ENCODE results near the gene PDE4B. TPM values are rescaled to one million over a fixed set of nuclear protein-coding genes. Genes with fewer than 3 reads are reported as not detected.

Gene PDE4B
- total RNA-seq, 4 donors from 2014 or later: 0.08 to 6.7 (median 3.4) TPM

GRCh38 chr1:66412704-66413103, 620.0 kb downstream of the PDE4B start:
- no peak for TF ChIP-seq POLR2A (IDR thresholded peaks at IDR 0.05)
- no peak for TF ChIP-seq CTCF (IDR thresholded peaks at IDR 0.05)
- intact Hi-C loops (cut with DNase I): no loop called here
- peaks cover 0 to 5% (median 3%) of the 10 kb centered on the region in 3 donors for H3K4me1 ChIP-seq
- H3K4me3 ChIP-seq: no peak overlapping the region
- H3K27me3 ChIP-seq: no peaks in the 10 kb centered on the region
- peaks cover 0 to 14% (median 13%) of the 10 kb centered on the region in 3 donors for H3K9me3 ChIP-seq
- DNase-seq: no peak
- H3K36me3 ChIP-seq: no peaks in the 10 kb centered on the region
- H3K27ac ChIP-seq: no peak overlapping the region

- H3K27me3 ChIP-seq: no peaks in the 10 kb centered on the region
- DNase-seq: no peak
- H3K36me3 ChIP-seq: no peaks in the 10 kb centered on the region
- H3K4me1 ChIP-seq: peaks cover 0 to 5% (median 3%) of the 10 kb centered on the region in 3 donors
- TF ChIP-seq POLR2A (IDR thresholded peaks at IDR 0.05): no peak
- no peak for TF ChIP-seq CTCF (IDR thresholded peaks at IDR 0.05)
- no peak overlapping the region for H3K4me3 ChIP-seq
- H3K9me3 ChIP-seq: peaks cover 0 to 19% (median 17%) of the 10 kb centered on the region in 3 donors
- peak overlapping the region in 1 of 4 donors; percentile 16 for H3K27ac ChIP-seq
- intact Hi-C loops (cut with DNase I): no loop called here
- WGBS, 2 donors: 64 to 76% methylated on average over 2 of the region's 2 CpGs
Measured at GRCh38 chr1:66413136-66413837, 620.6 kb downstream of the PDE4B start.

- intact Hi-C loops (cut with DNase I): no loop called here
- Histone ChIP-seq H3K27me3 (no peaks in the 10 kb centered on the region), H3K9me3 (peaks cover 0 to 20% (median 17%) of the 10 kb centered on the region in 3 donors), H3K36me3 (no peaks in the 10 kb centered on the region), H3K4me3 (no peak overlapping the region), H3K4me1 (peaks cover 0 to 5% (median 3%) of the 10 kb centered on the region in 3 donors), H3K27ac (peak overlapping the region in 1 of 4 donors; percentile 16)
- TF ChIP-seq POLR2A (IDR thresholded peaks at IDR 0.05) (no peak), CTCF (IDR thresholded peaks at IDR 0.05) (no peak)
- 50 to 84% methylated on average over 3 of the region's 3 CpGs for WGBS, 2 donors
- DNase-seq: no peak
Measured at GRCh38 chr1:66413838-66414175, 621.1 kb downstream of the PDE4B start.

GRCh38 chr1:66415281-66415680, 622.6 kb downstream of the PDE4B start:
- intact Hi-C loops (cut with DNase I): no loop called here
- H3K4me3 ChIP-seq: no peak overlapping the region
- H3K9me3 ChIP-seq: peaks cover 0 to 20% (median 17%) of the 10 kb centered on the region in 3 donors
- no peaks in the 10 kb centered on the region for H3K27me3 ChIP-seq
- H3K4me1 ChIP-seq: peaks cover 0 to 5% (median 3%) of the 10 kb centered on the region in 3 donors
- H3K36me3 ChIP-seq: no peaks in the 10 kb centered on the region
- H3K27ac ChIP-seq: no peak overlapping the region
- no peak for DNase-seq
- 67 to 69% methylated on average over 2 of the region's 2 CpGs for WGBS, 2 donors
- TF ChIP-seq CTCF (IDR thresholded peaks at IDR 0.05) (no peak), POLR2A (IDR thresholded peaks at IDR 0.05) (no peak)

- TF ChIP-seq CTCF (IDR thresholded peaks at IDR 0.05) (no peak), POLR2A (IDR thresholded peaks at IDR 0.05) (no peak)
- Histone ChIP-seq H3K27me3 (no peaks in the 10 kb centered on the region), H3K4me1 (peaks cover 0 to 5% (median 3%) of the 10 kb centered on the region in 3 donors), H3K9me3 (peaks cover 0 to 20% (median 17%) of the 10 kb centered on the region in 3 donors), H3K4me3 (no peak overlapping the region), H3K36me3 (no peaks in the 10 kb centered on the region), H3K27ac (no peak overlapping the region)
- 65 to 86% methylated on average over 1 of the region's 1 CpG for WGBS, 2 donors
- no peak for DNase-seq
- intact Hi-C loops (cut with DNase I): no loop called here
Measured at GRCh38 chr1:66415866-66416265, 623.2 kb downstream of the PDE4B start.

Data from esophagus squamous epithelium (tissue), 5 donors.